IMR-90 (cell line): ENCODE results near the gene FOXP1. TPM values are rescaled to one million over a fixed set of nuclear protein-coding genes. Genes with fewer than 3 reads are reported as not detected.

ENCODE experiments used
- ATAC-seq: fragments of 200-7000 bp; cut with Tn5 transposase; 2 replicates; pipeline ENCODE4 v1.9.1; 2020; ENCODE audit warnings: low read depth, mild to moderate bottlenecking, moderate library complexity
- BruUV-seq: library from RNA; stranded (reverse); fragments of 400-500 nt; replicated peaks from 2 replicates; lab custom pipeline; 2021; lab: Mats Ljungman, UMichigan
- CTCF ChIA-PET: fragments of 300-600 bp; formaldehyde crosslinking; extraction: SDS; loops from one replicate; lab custom pipeline; 2021; ENCODE audit warnings: antibody characterized with exemption; lab: Yijun Ruan, JAX
- POLR2A ChIA-PET: fragments of 300-600 bp; sonication (Branson Sonifier 250); formaldehyde crosslinking; loops from one replicate; lab custom pipeline; 2022; ENCODE audit warnings: antibody characterized with exemption; ENCODE audit not compliant: unreplicated experiment; lab: Charles Lee
- DNase-seq: peaks from one replicate; pipeline ENCODE4 v3.0.0; 2013
- H2AFZ ChIP-seq: replicated peaks from 2 replicates; pipeline ENCODE3; 2013; ENCODE audit warnings: low read length, mild to moderate bottlenecking; ENCODE audit not compliant: poor library complexity
- H2AK5ac ChIP-seq: 2 replicates; pipeline ENCODE4 v1.6.1; 2013; ENCODE audit warnings: low read depth, low read length, inconsistent platforms
- H2AK9ac ChIP-seq: replicated peaks from 2 replicates; pipeline ENCODE3; 2013; ENCODE audit warnings: mild to moderate bottlenecking, low read depth, low read length, moderate library complexity; ENCODE audit not compliant: poor library complexity
- H2BK120ac ChIP-seq: 2 replicates; pipeline ENCODE4 v1.6.1; 2013; ENCODE audit warnings: low read depth, low read length, inconsistent platforms
- H2BK15ac ChIP-seq: 3 replicates; pipeline ENCODE4 v1.6.1; 2013; ENCODE audit warnings: low read depth, low read length, inconsistent platforms
- H2BK20ac ChIP-seq: 2 replicates; pipeline ENCODE4 v1.6.1; 2013; ENCODE audit warnings: low read depth, mild to moderate bottlenecking, inconsistent platforms, low read length, moderate library complexity
- H2BK5ac ChIP-seq: 2 replicates; pipeline ENCODE4 v1.6.1; 2013; ENCODE audit warnings: mild to moderate bottlenecking, low read depth, low read length, inconsistent platforms; ENCODE audit not compliant: poor library complexity, severe bottlenecking
- H3K14ac ChIP-seq: replicated peaks from 2 replicates; pipeline ENCODE4 v1.6.1; 2013; ENCODE audit warnings: low read depth, low read length, inconsistent platforms
- H3K18ac ChIP-seq: 2 replicates; pipeline ENCODE4 v1.6.1; 2013; ENCODE audit warnings: low read depth, low read length, control low read depth
- H3K23ac ChIP-seq: 2 replicates; pipeline ENCODE4 v1.6.1; 2013; ENCODE audit warnings: low read depth, low read length, inconsistent platforms
- H3K27ac ChIP-seq: 2 replicates; pipeline ENCODE4 v1.5.1; 2013; ENCODE audit warnings: mild to moderate bottlenecking, control low read depth, low read length; ENCODE audit not compliant: insufficient read depth
- H3K27me3 ChIP-seq: 2 replicates; pipeline ENCODE4 v1.6.1; 2013; ENCODE audit warnings: low read length; ENCODE audit not compliant: control insufficient read depth, insufficient read depth
- H3K36me3 ChIP-seq: 2 replicates; pipeline ENCODE4 v1.6.1; 2013; ENCODE audit warnings: low read length, mixed read lengths; ENCODE audit not compliant: control insufficient read depth, insufficient read depth
- H3K4ac ChIP-seq: 2 replicates; pipeline ENCODE4 v1.6.1; 2013; ENCODE audit warnings: low read depth, low read length, inconsistent platforms
- H3K4me1 ChIP-seq: 2 replicates; pipeline ENCODE4 v1.6.1; 2013; ENCODE audit warnings: low read length, mixed read lengths; ENCODE audit not compliant: control insufficient read depth, insufficient read depth
- H3K4me2 ChIP-seq: 2 replicates; pipeline ENCODE4 v1.6.1; 2013; ENCODE audit warnings: low read depth, mild to moderate bottlenecking, control low read depth, low read length, moderate library complexity
- H3K4me3 ChIP-seq: 2 replicates; pipeline ENCODE4 v1.5.1; 2013; ENCODE audit warnings: low read depth, mild to moderate bottlenecking, control low read depth, low read length, moderate library complexity; ENCODE audit not compliant: insufficient read depth
- H3K56ac ChIP-seq: 2 replicates; pipeline ENCODE4 v1.6.1; 2013; ENCODE audit warnings: low read length, inconsistent platforms; ENCODE audit not compliant: insufficient read depth; ENCODE audit errors: extremely low read depth
- H3K79me1 ChIP-seq, 2 experiments: 2 replicates each; pipeline ENCODE4 v1.6.1; 2013; ENCODE audit warnings: low read length in 2 of 2, inconsistent platforms in 1 of 2, low read depth in 1 of 2
- H3K9ac ChIP-seq: 2 replicates; pipeline ENCODE4 v1.6.1; 2013; ENCODE audit warnings: low read depth, low read length, control low read depth
- H3K9me1 ChIP-seq: 2 replicates; pipeline ENCODE4 v1.6.1; 2013; ENCODE audit warnings: low read length, inconsistent platforms; ENCODE audit not compliant: insufficient read depth
- H3K9me3 ChIP-seq: 2 replicates; pipeline ENCODE4 v1.6.1; 2013; ENCODE audit warnings: low read length; ENCODE audit not compliant: control insufficient read depth, insufficient read depth
- H4K20me1 ChIP-seq: 2 replicates; pipeline ENCODE4 v1.6.1; 2013; ENCODE audit warnings: low read length, inconsistent platforms; ENCODE audit not compliant: insufficient read depth
- H4K5ac ChIP-seq: 2 replicates; pipeline ENCODE4 v1.6.1; 2013; ENCODE audit warnings: mild to moderate bottlenecking, low read depth, low read length, control low read depth
- H4K8ac ChIP-seq, 2 experiments: 2 replicates each; pipeline ENCODE4 v1.6.1; 2013; ENCODE audit warnings: low read depth in 2 of 2, low read length in 2 of 2, control low read depth in 1 of 2, inconsistent platforms in 1 of 2
- H4K91ac ChIP-seq: 2 replicates; pipeline ENCODE4 v1.6.1; 2013; ENCODE audit warnings: low read depth, low read length, inconsistent platforms; ENCODE audit not compliant: insufficient read depth
- BHLHE40 ChIP-seq: fragments of 150-350 bp; IDR thresholded peaks from 2 replicates; pipeline ENCODE4 v1.6.1; 2016; ENCODE audit warnings: mild to moderate bottlenecking, low read depth, low read length
- FOS ChIP-seq: fragments of 150-350 bp; IDR thresholded peaks from 2 replicates; pipeline ENCODE4 v1.6.1; 2016; ENCODE audit warnings: low read depth, low read length
- MXI1 ChIP-seq: IDR thresholded peaks from 2 replicates; pipeline ENCODE4 v1.6.1; 2012; ENCODE audit warnings: low read depth, mild to moderate bottlenecking, low read length, moderate library complexity, borderline replicate concordance
- POLR2A ChIP-seq: IDR thresholded peaks from 2 replicates; pipeline ENCODE4 v1.6.1; 2012; ENCODE audit warnings: mild to moderate bottlenecking, low read depth, low read length
- USF2 ChIP-seq: fragments of 150-350 bp; IDR thresholded peaks from 2 replicates; pipeline ENCODE4 v1.6.1; 2017; ENCODE audit warnings: mild to moderate bottlenecking, antibody characterized with exemption, low read length, low read depth
- WGBS, 2 experiments: methylation state at CpG; one replicate each; pipeline versions ENCODE4 v1.1.5 to v1.1.7; 2013; ENCODE audit warnings: missing lambda C conversion rate in 2 of 2; ENCODE audit not compliant: insufficient read length in 1 of 2; ENCODE audit errors: extremely low coverage in 2 of 2; 5-methylcytosine and 5-hydroxymethylcytosine counted together
- dilution Hi-C: fragments of 300-500 bp; cut with HindIII; formaldehyde crosslinking; loops from one replicate; pipeline ENCODE4 v1.14.3; 2018; ENCODE audit warnings: low sequenced_read_pairs; ENCODE audit not compliant: unreplicated experiment
- in situ Hi-C: fragments of 300-500 bp; cut with MboI; formaldehyde crosslinking; loops from 3 replicates; pipeline ENCODE4 v1.14.3; 2019; ENCODE audit warnings: low sequenced_read_pairs, inconsistent platforms, mixed read lengths
- intact Hi-C: fragments of 100-400 bp; cut with micrococcal nuclease; formaldehyde crosslinking; loops from 2 replicates; pipeline ENCODE4 v1.10.0; 2022
- polyA plus RNA-seq, 3 experiments: library from polyadenylated mRNA; depleted of rRNA; stranded (reverse); fragments of >200 nt; gene quantifications; 2 replicates each; pipeline ENCODE4 v1.2.3, GENCODE V29; 2012; ENCODE audit warnings: low replicate concordance in 1 of 3
- total RNA-seq: library from RNA; depleted of rRNA; stranded (reverse); fragments of >200 nt; gene quantifications from 2 replicates; pipeline ENCODE4 v1.2.3, GENCODE V29; 2012

Gene FOXP1
- total and polyA plus RNA-seq, 2 of the 4 experiments (the other 2 are of a cell fraction), result 37.0 to 132 TPM

- no peaks in the 10 kb centered on the region for H3K9me3 ChIP-seq
- peak overlapping the region in 1 of 2 experiments; percentile 1; a peak in 1 of 4 replicates for H4K8ac ChIP-seq
- in situ Hi-C loops, result no loop called here
- H4K5ac ChIP-seq, result no peak overlapping the region
- H3K14ac ChIP-seq, result peak overlapping the region; percentile 26; the same call in 1 of the 2 replicates
- WGBS, 2 experiments, result 83% methylated on average over 2 of the region's 8 CpGs; no CpG with 5 or more reads in 1 of the 2 experiments
- no peak for ATAC-seq
- CTCF ChIA-PET, result interaction anchor here (0.7 kb wide), 1 partner anchor 430 kb away, joined by 4 read pairs; no protein-coding TSS in a partner anchor
- TF ChIP-seq USF2, result no peak
- TF ChIP-seq MXI1, result no peak
- no peak for TF ChIP-seq BHLHE40
- TF ChIP-seq POLR2A, result no peak
- TF ChIP-seq FOS, result no peak
- peak overlapping the region; percentile 43; the same call in 1 of the 2 replicates for H2BK20ac ChIP-seq
- no peak overlapping the region; the same call in 1 of the 2 replicates for H3K4me2 ChIP-seq
- H3K36me3 ChIP-seq, result peaks cover 32% of the 10 kb centered on the region
- POLR2A ChIA-PET, result no interaction called here
- intact Hi-C loops, result loop anchor here (5.0 to 10.0 kb wide), 4 partner anchors 124 to 602 kb away; partner anchors contain the start of gene FOXP1
- H2AK9ac ChIP-seq, result no peak overlapping the region
- no peak overlapping the region for H3K4ac ChIP-seq
- H2BK5ac ChIP-seq, result peak overlapping the region; percentile 14
- H2BK120ac ChIP-seq, result no peak overlapping the region
- no peak overlapping the region for H2AFZ ChIP-seq
- no peak overlapping the region for H3K4me3 ChIP-seq
- H4K91ac ChIP-seq, result peak overlapping the region; percentile 27; the same call in 1 of the 2 replicates
- dilution Hi-C loops, result no loop called here
- peaks cover 46 to 69% of the 10 kb centered on the region in 2 experiments for H3K79me1 ChIP-seq
- no peaks in the 10 kb centered on the region for H3K27me3 ChIP-seq
- peak; percentile 36 for DNase-seq
- no peak overlapping the region for H3K9ac ChIP-seq
- no peak overlapping the region for H2AK5ac ChIP-seq
- peaks cover 33% of the 10 kb centered on the region for H3K4me1 ChIP-seq
- no peak overlapping the region for H3K56ac ChIP-seq
- peak overlapping the region; percentile 1; the same call in 1 of the 2 replicates for H3K18ac ChIP-seq
- no peak overlapping the region for H3K27ac ChIP-seq
- BruUV-seq, result no TSS peak
- 0 out of 2 replicates have a peak overlapping the region, but pooled peaks have one; percentile 43 for H3K23ac ChIP-seq
- peaks cover 5% of the 10 kb centered on the region; the same call in 1 of the 2 replicates for H4K20me1 ChIP-seq
- H2BK15ac ChIP-seq, result peak overlapping the region; percentile 21; the same call in 1 of the 3 replicates
- H3K9me1 ChIP-seq, result peaks cover 26% of the 10 kb centered on the region
These were observed 602.8 kb downstream of the FOXP1 start for GRCh38 chr3:70980646-70981170.
